SHP77 (cell line): ENCODE data around the gene DRAP1.

Experiments
- DNase-seq, 2 experiments: peaks; one replicate each; lab custom pipeline; 2025; lab: John Stamatoyannopoulos, UW

The DRAP1 gene, protein sequence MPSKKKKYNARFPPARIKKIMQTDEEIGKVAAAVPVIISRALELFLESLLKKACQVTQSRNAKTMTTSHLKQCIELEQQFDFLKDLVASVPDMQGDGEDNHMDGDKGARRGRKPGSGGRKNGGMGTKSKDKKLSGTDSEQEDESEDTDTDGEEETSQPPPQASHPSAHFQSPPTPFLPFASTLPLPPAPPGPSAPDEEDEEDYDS

GRCh38 chr11:65919141-65919572 lies at the start of gene DRAP1:
DRAP1 (plus strand) TSS chr11:65919426; CDS start chr11:65919502, 76 bp downstream.
- peak; percentile 92 to 98 for DNase-seq

DNA sequence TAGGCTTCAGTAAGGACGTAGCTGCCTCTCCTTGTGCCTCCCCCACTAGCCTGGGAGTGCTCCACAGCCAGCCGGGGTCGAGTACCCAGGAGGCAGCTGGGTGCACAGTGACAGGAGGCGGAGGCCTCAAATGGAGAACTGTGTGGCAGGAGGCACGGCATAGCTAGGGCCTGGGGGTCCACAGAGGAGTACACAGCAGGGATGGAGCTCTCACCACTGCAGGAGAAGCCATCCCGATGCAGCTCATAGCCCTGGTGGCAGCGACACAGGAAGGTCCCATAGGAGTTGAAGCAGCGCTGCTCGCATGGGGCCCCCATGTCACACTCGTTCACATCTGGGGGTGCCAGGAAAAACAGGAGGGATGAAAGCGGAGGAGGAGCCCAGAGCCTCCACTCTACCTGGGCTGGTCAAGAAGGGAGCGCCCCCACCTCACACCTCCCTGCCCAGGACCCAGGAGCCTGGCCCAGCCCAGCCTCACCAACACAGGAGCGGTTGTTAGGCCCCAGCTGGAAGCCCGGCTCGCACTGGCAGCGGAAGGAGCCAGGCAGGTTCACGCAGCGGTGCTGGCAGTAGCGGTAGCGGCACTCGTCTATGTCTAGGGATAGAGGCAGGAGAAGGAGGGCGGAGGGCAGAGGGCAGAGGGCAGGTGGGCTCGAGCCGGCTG lies 49.5 kb upstream of the DRAP1 start:
- no peak for DNase-seq

DNA sequence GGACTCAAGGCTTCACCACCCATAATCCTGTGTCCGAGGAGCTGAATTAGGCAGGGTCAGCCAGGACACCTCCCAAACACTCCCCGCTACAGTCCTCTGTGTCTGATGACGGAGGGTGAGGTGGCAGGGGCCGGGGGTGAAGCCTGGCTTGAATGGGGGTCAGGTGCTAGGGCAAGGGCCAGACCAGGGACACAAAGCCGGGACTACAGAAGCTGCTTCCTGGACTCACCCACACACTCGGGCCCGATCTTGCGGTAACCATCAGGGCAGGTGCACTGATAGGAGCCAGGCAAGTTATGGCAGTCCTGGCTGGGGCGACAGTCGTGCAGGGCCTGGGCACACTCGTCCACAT lies 48.9 kb upstream of the DRAP1 start:
- DNase-seq, result no peak

DNA sequence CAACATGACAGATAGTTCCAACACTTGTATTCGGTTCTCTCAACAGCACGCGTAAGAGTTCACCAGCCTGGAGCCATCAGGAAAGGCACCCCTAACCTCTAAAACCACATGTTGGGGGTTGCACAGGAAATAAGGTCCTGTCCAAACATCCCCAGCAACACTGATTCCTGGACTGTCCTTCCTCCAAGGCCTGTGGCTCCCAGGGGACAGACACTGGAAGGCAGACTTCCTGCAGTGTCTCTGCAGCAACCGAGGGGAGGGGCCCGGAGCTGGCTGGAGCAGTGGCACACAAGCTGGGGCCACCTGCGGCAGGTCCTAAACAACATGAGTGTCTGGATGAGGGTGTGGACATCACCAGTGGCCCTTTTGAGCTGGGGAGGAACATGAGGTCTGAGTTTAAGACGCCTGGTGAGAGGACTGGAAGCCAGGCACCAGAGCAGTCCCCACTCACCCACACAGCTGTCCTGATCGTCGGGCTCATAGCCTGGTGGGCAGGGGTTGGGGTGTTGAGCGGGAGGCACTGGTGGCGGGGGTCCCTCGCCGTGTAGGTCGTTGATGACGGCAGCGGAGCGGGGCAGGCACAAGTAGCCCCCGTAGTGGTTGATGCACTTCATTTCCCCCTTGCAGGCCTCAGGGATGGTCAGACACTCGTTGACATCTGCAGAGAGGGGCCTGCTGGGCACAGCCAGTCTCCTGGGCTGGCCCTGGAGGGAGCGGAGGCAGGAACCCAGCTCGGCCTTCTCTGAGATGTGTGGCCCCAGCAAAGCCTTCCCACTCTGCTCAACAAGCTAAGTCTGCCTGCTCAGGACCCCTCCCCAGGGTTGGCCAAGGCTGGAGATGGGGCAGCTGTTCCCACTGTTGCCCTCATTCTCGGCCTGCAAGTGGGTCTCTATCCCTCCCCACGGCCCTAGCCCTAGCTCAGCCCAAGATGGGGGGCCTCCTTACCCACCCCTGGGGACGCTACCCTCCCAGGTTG lies 48.2 kb upstream of the DRAP1 start:
- peak in 1 of 2 experiments; percentile 45 for DNase-seq

GRCh38 chr11:65871811-65872548 lies 47.2 kb upstream of the DRAP1 start:
- no peak for DNase-seq

GRCh38 chr11:65872586-65873317 lies 46.5 kb upstream of the DRAP1 start, which contains the start of gene EFEMP2:
EFEMP2 (minus strand) TSS chr11:65872800; CDS start chr11:65872354, 446 bp downstream.
- no peak for DNase-seq

DNA sequence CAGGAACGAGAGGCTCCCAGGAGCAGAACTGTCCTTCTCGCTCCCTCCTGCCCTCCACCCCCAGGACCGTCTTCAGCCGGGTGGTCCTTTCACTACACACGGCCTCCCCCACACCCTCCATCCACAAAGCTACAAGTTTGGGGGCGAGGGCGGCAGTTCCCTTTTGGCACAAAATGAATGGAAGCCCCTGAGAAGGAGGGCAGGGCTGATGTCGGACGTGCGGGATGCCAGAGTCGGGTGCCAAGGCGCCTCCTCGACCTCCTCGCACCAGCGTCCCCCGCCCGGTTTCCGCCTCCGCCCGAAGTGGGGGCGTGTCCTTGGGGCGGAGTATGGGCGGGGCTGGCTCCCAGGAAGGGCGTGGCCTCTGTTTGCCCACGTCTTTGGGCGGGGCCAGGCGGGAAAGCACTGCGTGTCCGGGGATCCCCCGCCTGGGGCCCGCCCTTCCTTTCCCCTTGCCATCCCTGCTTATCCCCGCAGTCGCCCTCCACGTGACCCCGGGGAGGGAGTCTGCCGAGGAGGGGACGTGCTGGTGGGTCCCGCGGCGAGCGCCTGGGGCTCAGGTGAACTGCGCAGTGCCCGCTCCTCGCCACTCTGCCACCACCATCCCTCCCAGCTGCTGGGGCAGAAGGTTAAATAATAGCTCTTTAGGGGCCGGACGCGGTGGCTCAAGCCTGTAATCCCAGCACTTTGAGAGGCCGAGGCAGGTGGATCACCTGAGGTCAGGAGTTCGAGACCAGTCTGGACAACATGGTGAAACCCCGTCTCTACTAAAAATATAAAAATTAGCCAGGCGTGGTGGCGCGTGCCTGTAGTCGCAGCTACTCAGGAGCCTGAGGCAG lies 45.7 kb upstream of the DRAP1 start:
- peak; percentile 88 to 92 for DNase-seq

- no peak for DNase-seq
These were observed 39.6 kb upstream of the DRAP1 start, which contains the start of gene CTSW for GRCh38 chr11:65879617-65880016. CTSW (plus strand) TSS chr11:65879837; CDS start chr11:65879855, 18 bp downstream.

- DNase-seq, result no peak
These were observed 39.2 kb upstream of the DRAP1 start for GRCh38 chr11:65880027-65880426.

DNA sequence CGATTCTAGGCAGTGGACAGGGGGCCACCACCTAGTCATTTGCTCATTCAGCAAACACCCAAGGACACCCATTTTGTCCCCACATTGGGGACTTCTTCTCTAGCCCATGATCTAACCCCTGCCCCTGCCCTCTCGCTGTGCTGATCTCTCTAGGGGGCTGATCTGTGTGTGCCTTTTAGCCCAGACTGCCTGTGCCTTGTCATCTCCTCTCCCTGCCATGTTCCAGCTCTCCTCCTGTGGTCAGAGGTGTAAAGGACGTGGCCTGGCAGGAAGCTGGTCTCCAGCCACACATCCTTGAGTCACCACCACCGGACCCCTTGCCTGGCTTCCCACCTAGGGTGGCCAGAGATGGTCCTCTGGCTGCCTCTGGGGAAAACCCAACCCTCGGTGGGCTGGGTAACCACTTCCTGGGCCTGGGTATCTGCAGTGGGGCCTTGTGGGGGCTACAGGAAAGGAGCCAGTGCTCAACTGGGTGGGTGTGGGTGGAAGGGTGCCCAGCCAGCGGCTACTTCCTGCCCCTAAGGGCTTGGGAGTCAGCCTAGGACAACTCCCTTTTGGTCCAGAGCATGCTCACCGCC lies 38.3 kb upstream of the DRAP1 start:
- DNase-seq, result no peak

DNA sequence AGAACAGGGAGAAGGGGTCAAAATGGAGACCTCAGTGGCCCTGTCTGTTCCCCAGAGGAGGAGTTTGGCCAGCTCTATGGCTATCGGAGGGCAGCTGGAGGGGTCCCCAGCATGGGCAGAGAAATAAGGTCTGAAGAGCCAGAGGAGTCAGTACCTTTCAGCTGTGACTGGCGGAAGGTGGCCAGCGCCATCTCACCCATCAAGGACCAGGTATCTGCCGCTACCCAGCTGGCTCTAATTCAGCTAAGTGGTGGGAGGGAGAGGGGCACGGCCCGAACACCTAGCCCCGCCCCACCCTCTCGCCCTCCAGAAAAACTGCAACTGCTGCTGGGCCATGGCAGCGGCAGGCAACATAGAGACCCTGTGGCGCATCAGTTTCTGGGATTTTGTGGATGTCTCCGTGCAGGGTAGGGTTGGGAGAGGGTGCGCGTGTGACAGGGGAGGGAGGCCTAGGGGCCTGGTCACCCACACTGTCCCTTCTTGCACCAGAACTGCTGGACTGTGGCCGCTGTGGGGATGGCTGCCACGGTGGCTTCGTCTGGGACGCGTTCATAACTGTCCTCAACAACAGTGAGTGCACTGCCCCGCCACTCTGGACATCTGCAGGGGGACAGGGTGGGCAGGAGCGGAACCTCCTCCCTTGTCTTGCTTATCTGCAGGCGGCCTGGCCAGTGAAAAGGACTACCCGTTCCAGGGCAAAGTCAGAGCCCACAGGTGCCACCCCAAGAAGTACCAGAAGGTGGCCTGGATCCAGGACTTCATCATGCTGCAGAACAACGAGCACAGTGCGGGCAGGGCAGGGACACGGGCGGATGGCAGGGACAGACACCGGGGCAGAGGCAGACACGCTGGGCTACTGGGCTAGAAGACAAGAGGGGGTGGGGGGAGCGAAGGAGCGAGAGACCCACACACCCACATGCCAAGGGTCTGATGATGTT lies 36.8 kb upstream of the DRAP1 start:
- no peak for DNase-seq

DNA sequence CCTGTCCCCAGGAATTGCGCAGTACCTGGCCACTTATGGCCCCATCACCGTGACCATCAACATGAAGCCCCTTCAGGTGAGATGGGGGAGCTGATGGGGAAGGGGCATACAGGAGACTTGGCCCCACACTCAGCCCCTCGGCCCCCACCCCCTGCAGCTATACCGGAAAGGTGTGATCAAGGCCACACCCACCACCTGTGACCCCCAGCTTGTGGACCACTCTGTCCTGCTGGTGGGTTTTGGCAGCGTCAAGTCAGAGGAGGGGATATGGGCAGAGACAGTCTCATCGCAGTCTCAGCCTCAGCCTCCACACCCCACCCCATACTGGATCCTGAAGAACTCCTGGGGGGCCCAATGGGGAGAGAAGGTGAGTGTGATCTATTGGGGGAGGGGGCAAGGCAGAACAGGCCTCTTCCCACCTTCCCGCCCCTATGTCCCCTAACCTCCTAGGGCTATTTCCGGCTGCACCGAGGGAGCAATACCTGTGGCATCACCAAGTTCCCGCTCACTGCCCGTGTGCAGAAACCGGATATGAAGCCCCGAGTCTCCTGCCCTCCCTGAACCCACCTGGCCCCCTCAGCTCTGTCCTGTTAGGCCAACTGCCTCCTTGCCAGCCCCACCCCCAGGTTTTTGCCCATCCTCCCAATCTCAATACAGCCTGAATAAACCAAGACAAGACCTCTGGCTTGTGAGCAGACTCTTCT lies 36.0 kb upstream of the DRAP1 start:
- DNase-seq, result no peak

- DNase-seq, result no peak
These were observed 35.2 kb upstream of the DRAP1 start for GRCh38 chr11:65883786-65884715.

DNA sequence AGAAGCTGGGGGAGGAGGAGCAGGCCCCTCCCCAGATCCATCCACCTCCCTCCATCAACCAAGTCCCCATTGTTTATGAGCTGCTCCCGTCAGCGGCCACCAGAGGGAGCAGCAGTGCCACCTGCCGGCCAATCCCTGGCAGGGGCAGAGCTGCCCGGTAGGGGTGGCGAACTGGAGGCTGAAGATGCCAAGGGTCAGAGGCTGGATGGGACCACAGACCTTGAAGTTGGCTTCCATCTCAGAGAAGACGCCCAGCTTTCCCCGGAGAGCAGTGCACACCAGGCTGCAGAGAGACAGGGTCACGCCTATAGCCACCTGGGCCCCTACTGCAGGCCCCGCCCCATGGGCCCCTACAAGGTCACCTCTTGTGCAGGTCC lies 34.5 kb upstream of the DRAP1 start:
- DNase-seq, result peak; percentile 57 to 64

GRCh38 chr11:65885231-65885630 lies 34.0 kb upstream of the DRAP1 start:
- DNase-seq, result no peak

- DNase-seq, result no peak
These were observed 33.3 kb upstream of the DRAP1 start for GRCh38 chr11:65885808-65886536.
